ENCODE results near the gene SLC9A8. TPM values are rescaled to one million over a fixed set of nuclear protein-coding genes. Genes with fewer than 3 reads are reported as not detected.

The SLC9A8 gene
- total RNA-seq, 2 experiments from 2014 or later = 9.4 to 11.3 TPM

DNA sequence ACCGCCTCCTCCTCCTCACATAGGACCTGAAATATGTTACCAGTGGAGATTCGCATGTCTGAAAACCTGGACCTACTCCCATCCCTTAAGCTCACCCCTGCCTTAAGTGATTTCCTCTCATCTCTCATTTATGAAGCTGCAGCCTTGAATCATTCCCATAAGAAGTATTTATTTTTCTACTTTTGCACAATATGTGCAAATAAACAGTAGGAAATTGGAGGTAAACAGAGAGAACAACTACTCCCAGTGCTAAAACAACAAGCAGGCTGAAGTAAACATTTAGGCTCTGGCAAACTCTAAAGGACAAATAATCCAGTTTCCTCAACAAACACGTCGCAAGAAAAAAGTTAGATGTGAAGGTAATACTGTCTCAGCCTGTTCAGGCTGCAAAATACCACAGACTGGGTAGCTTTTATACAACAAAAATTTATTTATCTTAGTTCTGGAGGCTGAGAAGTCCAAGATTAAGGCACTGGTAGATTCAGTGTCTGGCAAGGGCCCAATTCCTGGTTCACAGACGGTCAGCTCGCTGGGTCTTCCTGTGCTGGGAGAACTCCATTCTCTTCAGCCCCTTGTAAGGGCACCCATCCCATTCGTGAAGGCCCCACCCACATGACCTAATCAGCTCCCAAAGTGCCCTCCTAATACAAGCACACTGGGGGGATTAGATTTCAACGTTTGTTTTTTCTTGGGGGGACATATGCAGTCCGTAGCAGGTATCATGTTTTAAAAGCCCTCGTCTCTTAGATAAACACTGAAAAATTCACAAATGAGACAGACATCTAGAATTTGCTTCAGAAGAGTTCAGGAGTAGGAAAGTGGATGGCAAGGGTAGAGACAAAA lies 87.1 kb downstream of the SLC9A8 start:
- Mint-ChIP-seq H3K27me3 (no peaks in the 10 kb centered on the region), H3K4me3 (no peak overlapping the region), H3K27ac (no peak overlapping the region), H3K36me3 (ENCODE audit: low read depth) (peaks cover under 1% of the 10 kb centered on the region), H3K9me3 (no peaks in the 10 kb centered on the region), H3K4me1 (ENCODE audit: low read depth) (peaks cover 5% of the 10 kb centered on the region)
- intact Hi-C loops (cut with micrococcal nuclease) = no loop called here
- TF ChIP-seq, protein P1, sequence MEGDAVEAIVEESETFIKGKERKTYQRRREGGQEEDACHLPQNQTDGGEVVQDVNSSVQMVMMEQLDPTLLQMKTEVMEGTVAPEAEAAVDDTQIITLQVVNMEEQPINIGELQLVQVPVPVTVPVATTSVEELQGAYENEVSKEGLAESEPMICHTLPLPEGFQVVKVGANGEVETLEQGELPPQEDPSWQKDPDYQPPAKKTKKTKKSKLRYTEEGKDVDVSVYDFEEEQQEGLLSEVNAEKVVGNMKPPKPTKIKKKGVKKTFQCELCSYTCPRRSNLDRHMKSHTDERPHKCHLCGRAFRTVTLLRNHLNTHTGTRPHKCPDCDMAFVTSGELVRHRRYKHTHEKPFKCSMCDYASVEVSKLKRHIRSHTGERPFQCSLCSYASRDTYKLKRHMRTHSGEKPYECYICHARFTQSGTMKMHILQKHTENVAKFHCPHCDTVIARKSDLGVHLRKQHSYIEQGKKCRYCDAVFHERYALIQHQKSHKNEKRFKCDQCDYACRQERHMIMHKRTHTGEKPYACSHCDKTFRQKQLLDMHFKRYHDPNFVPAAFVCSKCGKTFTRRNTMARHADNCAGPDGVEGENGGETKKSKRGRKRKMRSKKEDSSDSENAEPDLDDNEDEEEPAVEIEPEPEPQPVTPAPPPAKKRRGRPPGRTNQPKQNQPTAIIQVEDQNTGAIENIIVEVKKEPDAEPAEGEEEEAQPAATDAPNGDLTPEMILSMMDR (IDR thresholded peaks at IDR 0.05) = no peak
- CTCF ChIA-PET = interaction anchor here (1.3 to 3.0 kb wide), 3 partner anchors 12 to 79 kb away, joined by 5 to 17 read pairs (median 5); no protein-coding TSS in a partner anchor
- DNase-seq = no peak
- ATAC-seq = no peak
- POLR2A ChIA-PET = interaction anchor here (1.2 kb wide), 1 partner anchor 16 kb away, joined by 5 read pairs; the partner anchor contains the start of gene SPATA2

DNA sequence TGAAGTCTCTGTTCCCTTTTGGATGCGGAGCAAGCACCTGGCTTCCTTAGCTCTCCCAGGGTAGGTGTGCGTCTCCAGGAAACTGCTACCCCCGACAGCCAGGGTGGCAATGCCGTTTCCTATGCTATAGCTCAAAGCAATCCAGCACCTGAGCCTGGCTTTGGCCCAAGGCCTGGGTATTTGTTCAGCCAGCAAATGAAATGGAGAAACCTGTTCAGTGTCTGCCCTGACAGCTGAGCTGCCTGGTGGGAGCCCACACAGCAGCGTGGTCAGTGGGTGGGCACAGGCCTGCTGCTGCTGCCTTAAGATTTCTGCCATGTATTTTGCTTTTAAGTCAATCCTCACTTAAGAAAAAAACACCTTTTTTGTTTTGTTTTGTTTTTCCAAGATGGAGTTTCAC lies 89.0 kb downstream of the SLC9A8 start:
- Mint-ChIP-seq H3K27me3 (no peaks in the 10 kb centered on the region), H3K27ac (no peak overlapping the region), H3K36me3 (ENCODE audit: low read depth) (peaks cover 12% of the 10 kb centered on the region), H3K9me3 (no peaks in the 10 kb centered on the region), H3K4me3 (no peak overlapping the region), H3K4me1 (ENCODE audit: low read depth) (peaks cover 2% of the 10 kb centered on the region)
- intact Hi-C loops (cut with micrococcal nuclease) = no loop called here
- TF ChIP-seq, protein P1 (IDR thresholded peaks at IDR 0.05) = no peak
- no peak for DNase-seq
- POLR2A ChIA-PET = interaction anchor here (1.1 kb wide), 1 partner anchor 15 kb away, joined by 3 read pairs; no protein-coding TSS in a partner anchor
- CTCF ChIA-PET = interaction anchor here (0.8 to 5.5 kb wide), 4 partner anchors 13 to 78 kb away, joined by 3 to 31 read pairs (median 10); no protein-coding TSS in a partner anchor
- no peak for ATAC-seq

DNA sequence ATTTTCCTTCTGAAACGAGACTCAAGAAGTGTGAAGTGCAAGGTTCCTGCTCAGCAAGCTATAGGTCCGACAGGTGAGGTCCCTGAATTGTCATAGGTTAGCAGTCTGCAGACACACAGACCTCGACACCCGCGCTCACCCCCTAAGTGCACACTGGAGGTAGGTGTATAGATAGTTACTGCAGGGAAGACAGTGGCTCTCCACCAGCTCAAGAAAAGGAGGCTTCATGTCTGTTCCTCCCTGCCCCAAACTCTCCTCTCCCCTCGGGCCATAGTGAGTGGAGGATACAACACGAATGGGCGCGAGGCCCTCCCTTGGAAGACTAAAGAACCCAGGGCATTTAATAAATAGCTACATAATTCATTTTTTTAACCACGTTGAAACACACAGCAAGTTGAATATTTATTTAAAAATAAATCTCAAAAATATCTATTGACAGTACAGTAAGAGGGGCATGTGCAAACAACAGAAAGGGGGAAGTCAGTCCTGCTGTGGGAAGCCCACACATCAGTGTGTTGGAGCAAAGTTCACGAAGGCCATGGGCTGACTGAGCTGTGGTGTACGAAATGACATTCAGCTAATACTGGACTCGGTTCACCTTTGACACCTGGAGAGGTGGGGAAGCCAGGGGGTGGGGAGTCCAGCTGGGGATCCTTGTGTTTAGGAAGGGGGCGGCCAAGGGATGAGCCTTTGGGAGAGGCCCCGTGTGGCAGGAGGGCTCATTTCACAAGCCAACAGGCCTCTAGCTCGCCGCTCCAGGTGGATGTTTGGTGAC lies 92.0 kb downstream of the SLC9A8 start:
- Mint-ChIP-seq H3K27me3 (no peaks in the 10 kb centered on the region), H3K4me1 (ENCODE audit: low read depth) (no peaks in the 10 kb centered on the region), H3K9me3 (no peaks in the 10 kb centered on the region), H3K36me3 (ENCODE audit: low read depth) (peaks cover 17% of the 10 kb centered on the region), H3K27ac (no peak overlapping the region), H3K4me3 (no peak overlapping the region)
- ChIA-PET POLR2A (interaction anchor here (1.1 to 1.3 kb wide), 4 partner anchors 9 to 190 kb away, joined by 3 to 5 read pairs (median 4); partner anchors contain the start of genes B4GALT5 and SPATA2), CTCF (interaction anchor here (1.0 to 5.5 kb wide), 3 partner anchors 10 to 537 kb away, joined by 3 to 31 read pairs (median 4); no protein-coding TSS in a partner anchor)
- TF ChIP-seq, protein P1 (IDR thresholded peaks at IDR 0.05) = no peak
- DNase-seq (no peak), ATAC-seq (no peak)
- intact Hi-C loops (cut with micrococcal nuclease) = no loop called here

DNA sequence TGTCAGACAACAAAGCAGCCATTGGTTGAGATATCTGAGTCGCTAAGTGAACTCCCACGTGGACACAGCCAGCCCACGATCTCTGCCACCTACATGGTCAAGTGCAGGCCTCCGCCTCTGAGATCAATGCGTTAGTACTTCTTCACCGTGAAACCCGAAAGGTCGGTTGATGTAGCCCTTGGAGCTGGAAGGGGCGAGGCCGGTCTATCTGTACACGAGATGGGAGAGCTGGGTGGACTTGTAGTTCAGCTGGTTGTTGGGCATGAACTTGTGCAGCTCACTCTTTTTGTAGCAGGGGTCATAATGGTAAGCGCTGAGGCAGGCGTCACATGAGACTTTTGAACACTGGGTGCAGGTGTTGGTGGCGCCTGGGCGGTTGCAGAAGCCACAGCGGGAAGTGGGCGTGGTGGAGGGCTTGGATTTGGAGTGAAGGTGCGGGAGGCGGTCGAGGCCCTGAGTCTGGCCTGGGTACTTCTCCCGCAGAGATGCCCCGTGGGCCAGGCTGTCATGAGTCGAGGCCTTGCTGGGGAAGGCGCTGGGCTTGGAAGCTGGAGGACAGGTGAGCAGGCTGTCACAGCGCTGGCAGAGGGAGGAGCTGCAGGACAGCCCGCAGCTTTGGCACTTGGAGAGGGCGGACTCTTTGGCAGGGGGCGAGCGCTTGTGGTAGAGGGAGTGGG lies 92.9 kb downstream of the SLC9A8 start:
- ATAC-seq = no peak

More for the DNA sequence above, 92.9 kb downstream of the SLC9A8 start:
- Mint-ChIP-seq H3K27me3 (no peaks in the 10 kb centered on the region), H3K36me3 (ENCODE audit: low read depth) (peaks cover 17% of the 10 kb centered on the region), H3K4me1 (ENCODE audit: low read depth) (no peaks in the 10 kb centered on the region), H3K9me3 (no peaks in the 10 kb centered on the region), H3K27ac (no peak overlapping the region), H3K4me3 (no peak overlapping the region)
- DNase-seq = no peak
- intact Hi-C loops (cut with micrococcal nuclease) = no loop called here
- CTCF ChIA-PET = interaction anchor here (1.0 to 5.5 kb wide), 3 partner anchors 9 to 538 kb away, joined by 3 to 31 read pairs (median 4); no protein-coding TSS in a partner anchor
- TF ChIP-seq, protein P1 (IDR thresholded peaks at IDR 0.05) = no peak
- POLR2A ChIA-PET = interaction anchor here (0.6 to 1.1 kb wide), 2 partner anchors 191 to 524 kb away, joined by 3 to 4 read pairs; partner anchors contain the start of gene B4GALT5

All from activated CD8-positive, alpha-beta T cell treated with anti-CD3 and anti-CD28 coated beads for 36 hours (primary cell).